GM19463 (cell line): ENCODE results near the gene GBE1.
"Not testable (repeated sequence)": the region's sequence is repeated elsewhere in the genome, so short reads cannot be mapped to it uniquely, and the experiment has no call there.

Source experiments
- ATAC-seq: cut with Tn5 transposase; IDR thresholded peaks from one replicate; pipeline ENCODE4 v1.9.1; 2021; ENCODE audit warnings: mild to moderate bottlenecking, moderate library complexity; ENCODE audit not compliant: unreplicated experiment

GBE1 gene

DNA sequence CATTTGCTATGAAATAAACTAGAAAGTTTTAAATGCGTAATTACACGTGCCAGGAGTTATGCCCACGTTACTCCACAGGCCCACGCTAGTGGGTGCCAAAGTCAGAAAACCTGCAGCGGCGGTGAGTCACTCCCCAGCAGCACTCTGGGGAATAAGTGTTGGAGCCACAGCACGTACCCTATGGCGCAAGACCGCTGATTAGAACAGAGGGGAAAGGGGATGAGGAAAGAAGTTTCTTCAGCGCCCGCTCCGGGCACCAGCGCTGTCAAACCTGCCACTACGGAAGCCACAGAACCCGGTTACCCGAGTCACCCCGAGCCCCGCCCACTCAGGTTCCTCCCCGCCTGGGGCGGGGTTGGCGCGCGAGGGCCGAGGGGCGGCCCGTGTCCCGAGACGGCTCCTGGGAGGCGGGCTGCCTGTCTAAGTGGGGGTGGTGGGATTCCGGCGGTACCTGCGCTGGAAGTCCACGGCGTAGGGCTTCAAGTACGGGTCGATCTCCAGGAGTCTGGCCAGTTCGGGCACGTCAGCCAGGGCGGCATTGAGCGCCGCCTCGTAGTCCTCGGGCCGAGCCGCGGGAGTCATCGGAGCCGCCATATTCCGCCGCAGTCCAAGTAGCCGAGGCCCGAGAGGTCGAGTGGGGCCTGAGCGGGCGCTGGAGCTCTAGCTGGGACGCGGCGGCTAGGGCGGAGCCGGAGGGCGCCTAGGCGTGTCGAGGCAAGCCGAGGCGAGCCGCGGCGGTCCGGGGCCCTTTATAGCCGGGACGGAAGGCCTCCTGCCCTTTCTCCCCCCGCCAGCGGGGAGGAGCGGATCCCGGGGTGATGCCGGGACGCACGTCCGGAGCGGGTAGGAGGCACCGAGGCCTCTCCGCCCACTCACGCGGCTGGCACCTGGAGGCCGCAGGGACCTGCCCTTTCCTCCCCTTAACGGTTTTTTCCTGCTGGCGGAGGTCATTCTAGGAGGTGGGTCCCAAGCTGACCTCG is at the start of gene GBE1:
GBE1 (minus strand) TSS at position 722 of the 980 bp plus-strand sequence; CDS start at position 594, 128 bp downstream.
- ATAC-seq, result peak; percentile 78

DNA sequence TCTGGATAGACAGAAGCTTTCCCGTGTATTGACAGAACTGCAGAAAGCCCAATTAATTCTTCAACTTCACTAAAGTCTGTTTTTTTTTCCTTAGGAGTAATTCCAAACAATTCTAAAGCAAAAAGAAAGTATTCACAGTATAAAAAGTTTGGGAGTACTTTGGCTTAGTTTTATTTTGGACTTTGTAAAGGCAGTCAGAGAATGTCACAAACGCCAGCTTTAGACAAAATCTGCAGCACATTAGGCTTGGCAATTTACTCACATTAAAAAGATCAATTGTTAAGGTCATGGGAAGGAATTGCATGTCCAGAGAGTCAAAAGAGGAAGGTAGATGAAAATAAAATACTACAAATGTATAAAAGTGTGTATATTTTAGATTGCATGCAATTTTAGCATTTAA is 47.5 kb upstream of the GBE1 start:
- no peak for ATAC-seq

- ATAC-seq, result no peak
Measured at GRCh38 chr3:81799403-81799802, 38.0 kb upstream of the GBE1 start.

DNA sequence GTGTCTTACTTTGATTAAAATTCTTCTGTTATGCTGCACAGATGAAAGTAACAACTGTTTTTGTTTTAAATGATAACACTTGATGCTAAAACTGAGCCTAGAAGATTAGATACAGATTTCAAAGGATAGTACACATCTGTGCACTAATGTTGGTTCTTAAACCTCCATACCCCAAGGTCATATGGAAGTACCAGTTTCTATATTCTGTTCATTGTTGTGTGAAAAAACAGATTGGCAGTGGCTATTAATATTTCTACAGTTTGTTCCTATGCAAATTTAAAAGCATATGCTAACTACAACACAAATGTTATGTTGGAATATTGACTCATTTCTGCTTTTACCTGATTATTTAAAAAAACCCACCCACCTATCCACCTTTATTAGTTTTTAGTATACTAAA is 32.0 kb upstream of the GBE1 start:
- ATAC-seq, result peak; percentile 33

DNA sequence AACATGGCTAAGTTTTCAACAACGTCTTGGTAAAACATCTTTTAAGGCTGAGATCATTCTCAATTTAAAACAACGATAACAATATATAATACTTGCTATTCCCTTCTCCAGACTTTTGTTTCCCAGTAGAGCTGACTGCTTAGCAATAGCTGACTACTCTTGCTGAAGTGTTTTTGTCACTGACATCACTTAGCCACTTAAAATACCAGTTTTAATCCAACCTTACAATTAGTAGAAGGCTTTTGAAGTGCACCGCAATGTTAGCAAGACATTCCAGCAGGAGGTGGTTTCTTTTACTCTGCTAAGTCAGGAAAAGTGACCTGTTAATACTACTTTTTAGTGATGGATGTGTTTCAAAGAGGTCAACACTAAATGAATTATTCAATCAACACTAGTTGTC is 28.7 kb upstream of the GBE1 start:
- ATAC-seq, result no peak

DNA sequence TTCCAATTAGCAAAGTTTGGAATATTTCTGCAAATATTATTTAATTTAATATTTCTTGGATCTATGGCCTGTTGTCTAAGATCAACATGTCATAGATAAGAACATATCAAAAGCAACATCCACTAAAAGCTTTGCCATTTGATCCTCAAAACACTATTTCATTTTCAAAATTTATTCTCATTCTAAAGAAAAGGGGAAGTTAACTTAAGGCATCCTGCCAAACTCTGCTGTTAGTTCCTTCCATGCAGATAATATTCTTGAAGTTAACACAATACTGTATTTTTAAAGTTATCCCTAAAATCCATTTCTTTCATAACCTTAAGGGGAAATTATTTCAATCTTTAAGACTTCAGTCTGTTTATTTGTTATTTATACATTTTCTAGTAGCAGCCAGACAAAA is 28.2 kb upstream of the GBE1 start:
- ATAC-seq, result no peak

DNA sequence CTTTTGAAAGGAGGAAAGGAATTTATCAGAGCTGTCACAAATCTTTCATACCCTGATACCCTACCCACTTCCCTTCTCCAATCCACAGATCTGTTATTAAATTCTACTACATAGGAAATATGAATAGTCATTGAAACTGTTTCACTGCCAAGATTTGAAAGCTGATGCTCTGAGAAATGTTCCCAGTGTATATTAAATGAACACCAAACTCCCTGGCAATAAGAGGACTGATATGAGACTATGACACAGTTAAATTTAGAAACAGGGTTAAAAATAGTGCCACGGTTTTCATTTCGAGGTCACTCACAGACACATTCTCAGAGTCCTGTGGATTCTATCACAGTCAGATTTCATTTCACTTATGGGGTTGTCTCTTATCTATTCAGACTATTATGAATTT is 27.2 kb upstream of the GBE1 start:
- ATAC-seq, result peak; percentile 77

DNA sequence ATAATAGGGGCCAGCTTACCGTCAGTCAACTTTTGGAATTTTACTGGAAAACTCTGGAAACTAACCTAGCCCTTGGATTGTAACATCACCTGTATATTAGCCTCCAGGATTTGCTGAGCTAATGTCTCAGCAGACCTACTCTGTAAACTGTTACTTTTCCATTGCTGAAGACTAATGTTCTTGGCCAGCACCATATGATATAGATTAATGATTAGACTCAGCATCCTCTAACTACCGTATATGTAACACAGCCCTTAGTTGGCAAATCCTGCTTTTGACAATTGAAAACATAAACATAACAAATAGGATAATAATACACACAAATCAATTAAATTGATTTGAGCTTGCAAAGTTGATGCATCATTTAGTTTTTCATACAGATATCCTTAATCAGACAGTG is 26.6 kb upstream of the GBE1 start:
- peak; percentile 16 for ATAC-seq

DNA sequence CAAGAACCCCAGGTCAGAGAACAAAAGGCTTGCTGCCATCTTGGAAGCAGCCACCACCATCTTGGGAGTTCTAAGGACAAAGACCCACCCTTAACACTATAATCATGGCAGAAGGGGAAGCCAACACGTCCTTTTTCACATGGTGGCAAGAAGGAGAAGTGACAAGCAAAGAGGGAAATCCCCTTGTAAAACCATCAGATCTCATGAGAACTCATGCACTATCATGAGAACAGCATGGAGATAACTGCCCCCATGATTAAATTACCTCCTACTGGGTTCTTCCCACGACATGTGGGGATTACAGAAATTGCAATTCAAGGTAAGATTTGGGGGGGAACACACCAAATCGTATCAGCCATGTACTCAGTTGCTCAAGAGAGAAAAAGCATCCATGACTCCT is 21.1 kb upstream of the GBE1 start:
- ATAC-seq, result no peak

DNA sequence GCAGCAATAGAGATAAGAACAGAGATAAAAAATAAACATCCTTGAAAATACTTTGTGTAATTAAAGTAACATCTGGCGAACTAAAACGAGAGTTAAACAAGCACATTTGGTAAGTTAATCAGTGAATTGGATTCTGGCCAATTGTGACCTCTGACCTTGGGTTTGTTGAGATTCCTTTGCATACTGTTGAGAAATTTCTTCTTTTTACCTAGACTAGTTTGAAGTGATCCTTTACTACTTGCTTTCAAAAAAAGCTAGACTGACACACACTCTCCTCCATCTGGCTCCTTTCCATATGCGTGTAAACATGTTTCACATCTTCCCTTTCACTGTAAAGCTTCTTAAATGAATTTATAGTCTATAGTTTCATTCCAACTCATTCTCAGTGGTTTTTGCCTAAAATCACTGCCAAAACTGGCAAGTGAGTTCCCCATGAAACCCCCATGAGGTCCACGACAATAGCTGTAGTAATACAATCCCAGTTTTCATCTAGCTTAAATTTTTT is 17.3 kb upstream of the GBE1 start:
- ATAC-seq, result peak; percentile 57

DNA sequence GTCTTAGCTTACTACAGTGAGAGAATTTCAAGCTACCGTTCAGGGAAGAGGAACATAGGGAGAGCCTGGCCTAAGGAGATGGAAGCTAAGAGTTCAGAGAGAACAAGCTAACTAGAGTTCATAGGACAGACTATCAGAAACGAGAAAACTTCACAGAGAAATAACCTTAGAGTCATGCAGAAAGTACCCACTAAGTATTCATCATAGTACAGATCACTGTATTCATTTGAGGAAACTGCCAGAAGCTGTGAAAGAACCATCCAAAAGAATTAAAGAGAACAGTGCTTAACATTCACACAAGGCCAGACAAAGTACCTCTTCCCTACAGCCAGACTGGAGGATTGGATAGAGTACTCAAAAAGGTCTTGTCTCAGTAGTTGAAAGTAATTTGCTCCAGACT is 15.2 kb upstream of the GBE1 start:
- ATAC-seq, result no peak

DNA sequence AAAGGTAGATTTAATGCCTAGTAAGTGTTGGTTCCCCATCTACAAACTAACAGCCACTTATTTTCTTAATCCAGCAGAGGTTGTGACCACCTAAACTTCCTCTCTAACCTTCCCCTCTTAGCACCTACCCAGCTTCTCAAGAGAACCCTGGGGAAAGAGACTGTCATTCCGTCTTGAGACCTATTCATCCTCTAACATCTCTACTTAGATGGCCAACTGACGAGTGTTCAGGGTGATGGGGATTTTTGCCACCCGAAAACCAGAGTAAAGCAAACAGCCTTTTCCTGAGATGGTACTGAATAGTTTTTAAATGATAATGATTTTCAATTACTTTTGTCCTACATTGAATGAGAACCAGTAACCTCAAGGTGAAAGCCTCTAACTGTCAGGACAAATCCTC is 9.3 kb upstream of the GBE1 start:
- no peak for ATAC-seq

DNA sequence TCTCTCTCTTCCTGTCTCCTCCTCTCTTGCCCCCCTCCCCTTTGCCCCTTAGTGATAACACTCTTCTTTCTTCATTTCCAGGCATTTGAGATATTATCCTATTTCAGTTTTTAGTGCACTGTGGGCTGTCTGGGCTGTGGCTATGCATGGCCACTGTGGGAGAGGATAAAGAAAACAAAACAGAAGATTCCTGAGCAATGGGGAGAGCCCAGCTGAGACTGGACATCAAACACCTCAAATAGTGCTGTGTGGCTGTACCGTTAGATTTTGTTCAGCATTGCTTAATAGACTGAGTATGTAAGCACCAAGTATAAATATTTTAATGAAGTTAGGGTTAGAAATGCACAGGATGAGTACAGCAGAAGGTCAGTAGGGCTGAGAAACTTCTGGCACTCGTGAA is 7.9 kb upstream of the GBE1 start:
- no peak for ATAC-seq

- not testable (repeated sequence) for ATAC-seq
Measured at GRCh38 chr3:81767250-81767859, 5.9 kb upstream of the GBE1 start.

- no peak for ATAC-seq
Measured at GRCh38 chr3:81765400-81765799, 4.0 kb upstream of the GBE1 start.

DNA sequence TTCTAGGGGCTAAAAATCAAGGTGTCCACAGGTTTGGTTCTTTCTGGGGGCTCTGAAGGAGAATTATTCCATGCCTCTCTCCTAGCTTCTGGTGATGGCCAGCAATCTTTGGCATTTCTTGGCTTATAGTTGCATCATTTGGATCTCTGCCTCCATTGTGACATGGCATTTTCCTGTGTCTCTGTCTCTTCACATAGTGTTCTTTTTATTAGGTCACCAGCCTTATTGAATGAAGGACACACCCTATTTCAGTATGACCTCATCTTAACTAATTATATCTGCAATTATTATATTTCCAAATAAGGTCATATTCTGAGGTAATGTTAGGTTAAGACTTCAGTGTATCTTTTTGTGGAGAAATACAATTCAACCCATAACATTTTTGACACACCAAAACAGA is 3.2 kb upstream of the GBE1 start:
- no peak for ATAC-seq

DNA sequence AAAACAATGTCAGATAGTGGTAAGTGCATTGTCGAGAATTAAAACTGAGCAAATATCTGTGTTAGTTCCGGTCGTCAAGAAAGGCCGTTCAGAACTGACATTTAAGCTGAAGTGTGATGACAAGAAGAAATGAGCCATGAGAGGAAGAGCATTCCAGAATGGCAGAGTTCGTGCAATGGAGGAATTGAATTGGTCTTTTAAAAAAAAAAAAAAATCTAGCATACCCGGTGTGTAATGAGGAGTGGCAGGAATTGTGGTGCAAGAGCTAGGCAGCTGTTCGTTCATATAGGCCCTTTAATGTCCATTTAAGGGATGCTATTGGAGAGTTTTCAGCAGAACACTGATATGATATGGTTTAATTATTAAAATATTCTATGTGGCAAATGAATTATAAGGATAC is 2.6 kb upstream of the GBE1 start:
- no peak for ATAC-seq

- ATAC-seq, result no peak
Measured at GRCh38 chr3:81763001-81763400, 1.6 kb upstream of the GBE1 start.

GRCh38 chr3:81761904-81762580 is 597 bp upstream of the GBE1 start:
- ATAC-seq, result no peak

- ATAC-seq, result no peak
Measured at GRCh38 chr3:81760215-81760614, 1.2 kb downstream of the GBE1 start.

GRCh38 chr3:81758771-81759170 is 2.7 kb downstream of the GBE1 start:
- not testable (repeated sequence) for ATAC-seq
